NCI-H524 (cell line): ENCODE results near the gene MEG3.
A peak's percentile ranks its signal among the peaks of the same experiment; 100 is the strongest.

Experiments
- DNase-seq, 2 experiments: peaks; one replicate each; lab custom pipeline; 2025; lab: John Stamatoyannopoulos, UW

Gene MEG3

GRCh38 chr14:100846309-100846859 is 20.5 kb downstream of the MEG3 start:
- DNase-seq, result no peak

DNA sequence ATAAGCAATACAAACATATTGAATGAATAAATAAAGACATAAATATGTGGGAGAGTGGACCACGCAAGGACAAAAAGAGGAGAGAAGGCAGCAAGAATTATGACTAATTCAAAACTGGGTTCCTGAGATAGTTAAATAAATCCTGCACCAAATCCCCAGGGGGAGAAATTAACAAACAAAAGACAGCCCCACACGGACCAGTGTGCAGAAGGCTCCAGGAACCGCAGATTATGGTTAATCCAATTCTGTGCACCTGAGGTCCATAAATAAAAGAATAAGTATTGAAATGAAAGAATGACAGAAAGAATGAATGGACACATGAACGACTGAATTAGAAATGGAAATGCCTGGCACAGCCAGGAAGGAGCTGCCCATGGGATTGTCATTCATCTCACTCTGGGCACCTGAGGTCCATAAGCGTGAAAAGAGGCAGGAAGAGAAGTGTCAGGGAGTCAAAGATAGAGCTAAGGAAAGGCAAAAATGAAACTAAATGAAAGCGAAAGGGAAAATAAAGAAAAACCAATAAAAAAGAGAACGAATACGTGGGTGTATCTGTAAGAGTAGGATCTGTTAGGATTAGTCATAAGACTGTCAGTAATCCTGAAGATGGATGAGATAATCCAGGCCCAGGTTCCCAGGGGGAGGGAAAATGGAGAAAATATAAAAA is 23.3 kb downstream of the MEG3 start:
- DNase-seq, result peak in 1 of 2 experiments; percentile 35

DNA sequence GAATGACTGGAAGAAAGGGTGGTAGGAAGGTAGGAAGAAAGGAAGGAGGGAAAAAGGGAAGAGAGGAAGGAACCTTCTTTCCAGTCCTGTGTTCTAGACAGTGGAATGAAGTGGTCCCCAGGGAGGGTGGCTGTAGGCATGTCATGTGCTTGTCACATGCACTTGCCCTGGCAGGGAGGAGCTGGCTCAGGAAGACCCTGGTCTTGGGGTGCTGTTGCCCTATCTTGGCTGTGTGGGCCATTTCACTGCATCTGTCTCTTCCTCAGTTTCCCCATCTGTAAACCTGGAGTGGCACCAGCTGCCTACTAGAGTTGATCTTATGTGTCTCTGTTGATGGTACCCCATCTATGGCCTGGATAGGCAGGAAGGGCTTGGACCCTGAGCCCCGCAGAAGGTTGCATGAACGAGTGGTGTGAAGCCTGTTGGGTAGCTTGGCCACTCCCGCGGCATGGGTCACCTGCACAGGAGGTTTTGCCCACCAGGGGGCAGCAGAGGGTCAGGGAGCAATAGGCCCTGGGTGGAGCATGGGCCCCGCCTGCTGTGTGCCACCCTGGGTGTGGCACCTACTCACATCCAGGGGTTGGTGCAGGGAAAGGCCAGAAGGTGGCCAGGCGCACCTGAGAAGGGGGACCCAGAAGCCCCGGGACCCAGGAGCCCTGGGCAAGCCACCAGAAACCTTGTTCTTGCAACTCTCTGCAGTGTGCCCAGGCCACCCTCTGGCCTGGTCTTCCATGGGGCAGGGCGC is 25.1 kb downstream of the MEG3 start:
- DNase-seq, result peak in 1 of 2 experiments; percentile 24

- DNase-seq, result no peak
These were observed 25.6 kb downstream of the MEG3 start for GRCh38 chr14:100851586-100851916.

- no peak for DNase-seq
These were observed 26.2 kb downstream of the MEG3 start for GRCh38 chr14:100851946-100852620.

DNA sequence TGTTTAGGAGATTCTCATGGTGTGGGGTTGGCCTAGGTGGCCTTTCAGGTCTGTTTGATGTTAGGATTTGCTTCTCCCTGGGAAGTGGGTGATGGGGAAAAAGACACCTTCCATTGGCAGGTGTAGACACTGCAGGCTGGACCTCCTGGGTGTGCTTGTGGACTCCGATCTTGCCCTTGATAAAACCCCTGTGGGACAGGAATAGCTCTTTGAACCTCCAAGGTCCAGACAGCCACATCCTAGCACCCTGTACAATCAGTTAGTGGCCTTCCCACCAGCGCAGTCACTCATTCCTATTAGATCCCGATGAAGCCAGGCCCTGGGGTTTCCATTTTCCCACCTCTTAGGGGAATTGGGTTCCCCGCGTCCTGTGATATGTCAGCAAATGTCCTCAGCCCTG is 28.5 kb downstream of the MEG3 start:
- DNase-seq, result no peak

DNA sequence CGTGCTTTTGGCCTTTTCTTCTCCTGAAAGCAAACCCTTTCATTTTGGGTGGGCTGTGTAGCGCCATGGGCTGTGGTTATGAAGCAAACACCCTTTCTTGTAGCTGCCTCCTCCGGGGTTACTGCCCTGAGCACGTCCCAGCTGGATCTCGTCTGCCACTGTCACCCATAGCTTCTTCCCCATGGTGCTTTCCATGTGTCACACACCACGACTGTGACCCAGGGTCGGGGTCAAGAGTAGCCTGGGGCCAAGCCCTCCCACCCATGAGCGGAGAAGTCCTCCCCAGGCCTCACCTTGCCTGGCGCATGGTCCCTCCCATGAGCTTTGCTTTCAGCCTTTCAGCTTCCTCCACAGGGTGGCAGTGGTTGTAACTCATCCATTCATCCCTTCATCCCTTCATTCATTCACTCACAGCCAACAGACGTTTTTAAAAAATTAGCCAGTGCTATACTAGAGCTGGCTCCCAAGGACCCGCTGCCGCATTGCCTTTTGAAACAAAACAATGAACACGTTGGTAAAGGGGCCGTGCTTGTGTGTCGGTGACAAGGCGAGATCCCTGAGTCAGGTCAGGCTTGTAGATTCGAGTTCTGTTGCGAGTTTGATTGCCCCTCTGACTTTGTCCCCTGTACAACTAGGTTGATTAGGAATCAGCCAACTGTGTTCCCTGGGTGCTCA is 29.5 kb downstream of the MEG3 start:
- no peak for DNase-seq

DNA sequence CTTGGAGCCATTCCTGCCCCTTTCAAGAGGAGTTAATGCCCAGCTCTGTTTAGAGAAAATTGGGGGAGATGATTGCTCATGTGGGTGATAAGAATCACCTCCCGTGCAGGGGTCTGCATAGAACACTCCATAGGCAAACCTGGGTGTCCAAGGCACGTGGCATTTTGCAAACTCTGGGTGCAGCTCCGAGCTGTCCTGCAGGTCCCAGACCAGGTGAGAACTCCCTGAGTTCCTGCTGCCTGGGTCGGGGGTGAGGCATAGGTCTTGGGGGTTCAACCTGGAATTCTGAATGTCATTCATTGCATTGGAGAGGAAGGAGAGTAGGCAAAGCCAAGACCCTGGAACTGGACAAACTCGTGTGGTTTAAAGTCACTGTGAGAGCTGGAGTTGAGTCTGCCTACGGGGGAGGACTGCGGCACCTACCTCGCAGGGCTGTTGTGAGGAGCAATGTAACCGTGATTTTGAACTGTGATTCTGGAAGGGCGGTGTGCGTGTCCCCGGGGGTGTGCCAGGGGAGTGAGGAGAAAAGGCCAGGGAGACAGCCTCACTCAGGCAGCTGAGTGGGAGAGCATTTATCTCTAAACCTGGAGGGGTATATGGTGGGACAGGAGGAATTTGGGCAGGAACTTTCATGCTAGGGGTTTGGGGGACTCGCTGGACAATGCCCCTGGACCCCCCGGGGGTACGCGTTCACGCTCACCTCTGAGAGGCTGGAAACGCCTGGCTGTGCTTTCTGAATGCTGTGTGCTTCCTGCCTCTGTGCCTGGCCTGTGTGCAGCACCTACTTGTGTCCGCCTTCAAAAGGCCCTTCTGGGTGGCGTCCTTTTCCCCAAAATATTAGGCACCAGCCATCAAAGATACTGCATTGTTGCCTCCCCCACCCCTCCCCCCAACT is 30.4 kb downstream of the MEG3 start:
- no peak for DNase-seq

GRCh38 chr14:100857233-100857922 is 31.5 kb downstream of the MEG3 start:
- DNase-seq, result no peak

DNA sequence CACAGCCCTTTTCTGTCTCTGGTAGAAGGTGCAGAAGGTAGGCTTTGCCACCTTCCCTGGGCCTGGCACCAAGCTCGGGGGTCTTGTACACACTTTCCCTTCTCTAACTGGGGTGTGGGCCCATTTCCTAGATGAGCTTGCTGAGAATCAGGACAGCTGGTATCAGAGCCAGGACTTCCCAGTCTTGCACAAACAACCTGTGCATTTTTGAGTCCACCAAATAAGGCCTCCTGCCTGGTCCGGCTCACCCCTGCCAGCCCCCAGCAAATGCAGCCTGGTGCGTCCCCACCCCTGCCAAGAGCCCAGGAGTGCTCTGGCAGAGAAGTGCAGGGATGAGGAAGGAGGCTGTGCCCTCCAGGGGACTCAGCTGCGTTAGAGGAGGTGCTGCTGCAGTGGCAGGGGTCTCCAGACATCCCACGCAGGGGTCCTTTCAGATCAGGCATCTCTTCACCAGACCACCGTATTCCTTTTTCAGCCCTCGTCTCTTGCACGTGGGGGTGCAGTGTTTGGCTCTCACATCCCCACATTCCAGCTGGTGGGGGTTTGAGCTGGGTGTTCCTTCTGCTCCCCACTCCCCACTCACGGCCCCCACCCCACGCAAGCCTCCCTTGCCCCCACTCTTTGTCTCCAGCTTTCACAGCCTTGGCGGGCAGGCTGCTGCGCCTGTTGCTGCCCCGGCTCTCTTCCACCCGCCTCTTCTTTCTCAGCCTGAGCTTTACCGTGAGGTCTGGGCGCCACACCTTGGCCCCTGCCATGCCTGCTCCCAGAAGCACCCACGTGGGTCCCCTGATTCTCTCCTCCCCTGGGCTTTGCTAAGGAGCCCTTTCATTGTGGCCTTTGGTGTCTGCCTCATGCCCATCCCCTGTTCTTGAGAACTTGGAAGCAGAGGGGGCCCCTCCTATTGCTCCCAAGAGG is 32.3 kb downstream of the MEG3 start:
- DNase-seq, result peak in 1 of 2 experiments; percentile 17

GRCh38 chr14:100858838-100859220 is 32.9 kb downstream of the MEG3 start:
- no peak for DNase-seq

GRCh38 chr14:100859781-100860180 is 33.9 kb downstream of the MEG3 start:
- no peak for DNase-seq

DNA sequence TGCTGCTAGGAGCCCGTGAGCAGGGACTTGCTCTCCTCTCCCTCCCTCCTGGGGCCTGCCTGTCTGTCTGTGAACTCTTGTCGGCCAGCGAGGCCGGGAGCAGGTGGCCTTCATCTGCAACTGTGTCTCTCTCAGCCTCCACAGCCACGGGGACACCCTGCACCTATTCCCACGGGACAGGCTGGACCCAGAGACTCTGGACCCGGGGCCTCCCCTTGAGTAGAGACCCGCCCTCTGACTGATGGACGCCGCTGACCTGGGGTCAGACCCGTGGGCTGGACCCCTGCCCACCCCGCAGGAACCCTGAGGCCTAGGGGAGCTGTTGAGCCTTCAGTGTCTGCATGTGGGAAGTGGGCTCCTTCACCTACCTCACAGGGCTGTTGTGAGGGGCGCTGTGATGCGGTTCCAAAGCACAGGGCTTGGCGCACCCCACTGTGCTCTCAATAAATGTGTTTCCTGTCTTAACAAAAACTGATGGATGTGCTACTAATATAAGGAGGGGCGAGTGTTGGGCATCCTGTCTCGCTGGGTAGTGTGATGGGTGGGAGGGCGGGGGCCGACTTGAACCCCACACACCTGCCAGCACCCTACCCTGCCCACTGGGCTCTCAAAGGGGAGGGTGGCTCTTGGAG is 34.8 kb downstream of the MEG3 start:
- DNase-seq, result no peak

GRCh38 chr14:100861188-100861936 is 35.4 kb downstream of the MEG3 start:
- no peak for DNase-seq

- no peak for DNase-seq
These were observed 36.0 kb downstream of the MEG3 start for GRCh38 chr14:100861937-100862247.

GRCh38 chr14:100862277-100862676 is 36.4 kb downstream of the MEG3 start:
- DNase-seq, result no peak

GRCh38 chr14:100862793-100863192 is 36.9 kb downstream of the MEG3 start:
- no peak for DNase-seq

GRCh38 chr14:100864206-100864605 is 38.3 kb downstream of the MEG3 start:
- DNase-seq, result no peak
